Neural progenitor cell (in vitro differentiated cells): ENCODE measurements around the gene SESN3.

Source experiments
- EZH2 ChIP-seq: fragments of 200-600 bp; sonication (generic); IDR thresholded peaks from 2 replicates; pipeline ENCODE4 v1.6.1; 2017; ENCODE audit warnings: antibody characterized with exemption, mild to moderate bottlenecking, moderate library complexity
- TF ChIP-seq, protein P1 (sequence below): fragments of 200-600 bp; sonication (generic); IDR thresholded peaks from 2 replicates; pipeline ENCODE4 v1.5.1; 2017; ENCODE audit warnings: antibody characterized with exemption, mild to moderate bottlenecking

DNA sequence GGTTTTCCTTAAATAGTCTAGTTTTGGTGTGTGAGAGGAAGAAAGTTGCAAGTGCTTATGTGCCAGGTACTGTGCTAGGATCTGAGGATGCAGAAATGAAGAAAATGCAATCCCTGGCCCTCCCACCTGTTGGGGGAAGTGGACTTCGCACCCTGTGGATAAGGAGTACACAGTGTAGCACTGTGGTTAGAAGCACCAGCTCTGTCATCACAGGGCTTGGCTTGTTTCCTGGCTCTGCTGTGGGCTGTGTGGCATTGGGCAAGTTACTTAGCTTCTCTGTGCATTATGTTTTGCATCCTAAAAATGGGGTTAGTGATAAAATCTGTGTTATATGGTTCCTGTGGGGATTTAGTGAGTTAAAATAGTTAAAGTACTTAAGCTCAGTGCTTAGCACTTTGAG lies 73.2 kb downstream of the SESN3 start:
- TF ChIP-seq, protein P1, sequence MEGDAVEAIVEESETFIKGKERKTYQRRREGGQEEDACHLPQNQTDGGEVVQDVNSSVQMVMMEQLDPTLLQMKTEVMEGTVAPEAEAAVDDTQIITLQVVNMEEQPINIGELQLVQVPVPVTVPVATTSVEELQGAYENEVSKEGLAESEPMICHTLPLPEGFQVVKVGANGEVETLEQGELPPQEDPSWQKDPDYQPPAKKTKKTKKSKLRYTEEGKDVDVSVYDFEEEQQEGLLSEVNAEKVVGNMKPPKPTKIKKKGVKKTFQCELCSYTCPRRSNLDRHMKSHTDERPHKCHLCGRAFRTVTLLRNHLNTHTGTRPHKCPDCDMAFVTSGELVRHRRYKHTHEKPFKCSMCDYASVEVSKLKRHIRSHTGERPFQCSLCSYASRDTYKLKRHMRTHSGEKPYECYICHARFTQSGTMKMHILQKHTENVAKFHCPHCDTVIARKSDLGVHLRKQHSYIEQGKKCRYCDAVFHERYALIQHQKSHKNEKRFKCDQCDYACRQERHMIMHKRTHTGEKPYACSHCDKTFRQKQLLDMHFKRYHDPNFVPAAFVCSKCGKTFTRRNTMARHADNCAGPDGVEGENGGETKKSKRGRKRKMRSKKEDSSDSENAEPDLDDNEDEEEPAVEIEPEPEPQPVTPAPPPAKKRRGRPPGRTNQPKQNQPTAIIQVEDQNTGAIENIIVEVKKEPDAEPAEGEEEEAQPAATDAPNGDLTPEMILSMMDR: no peak
- TF ChIP-seq EZH2: no peak
